ENCODE data around the gene ASPM.
A peak's percentile ranks its signal among the peaks of the same experiment; 100 is the strongest.

The ASPM gene, protein sequence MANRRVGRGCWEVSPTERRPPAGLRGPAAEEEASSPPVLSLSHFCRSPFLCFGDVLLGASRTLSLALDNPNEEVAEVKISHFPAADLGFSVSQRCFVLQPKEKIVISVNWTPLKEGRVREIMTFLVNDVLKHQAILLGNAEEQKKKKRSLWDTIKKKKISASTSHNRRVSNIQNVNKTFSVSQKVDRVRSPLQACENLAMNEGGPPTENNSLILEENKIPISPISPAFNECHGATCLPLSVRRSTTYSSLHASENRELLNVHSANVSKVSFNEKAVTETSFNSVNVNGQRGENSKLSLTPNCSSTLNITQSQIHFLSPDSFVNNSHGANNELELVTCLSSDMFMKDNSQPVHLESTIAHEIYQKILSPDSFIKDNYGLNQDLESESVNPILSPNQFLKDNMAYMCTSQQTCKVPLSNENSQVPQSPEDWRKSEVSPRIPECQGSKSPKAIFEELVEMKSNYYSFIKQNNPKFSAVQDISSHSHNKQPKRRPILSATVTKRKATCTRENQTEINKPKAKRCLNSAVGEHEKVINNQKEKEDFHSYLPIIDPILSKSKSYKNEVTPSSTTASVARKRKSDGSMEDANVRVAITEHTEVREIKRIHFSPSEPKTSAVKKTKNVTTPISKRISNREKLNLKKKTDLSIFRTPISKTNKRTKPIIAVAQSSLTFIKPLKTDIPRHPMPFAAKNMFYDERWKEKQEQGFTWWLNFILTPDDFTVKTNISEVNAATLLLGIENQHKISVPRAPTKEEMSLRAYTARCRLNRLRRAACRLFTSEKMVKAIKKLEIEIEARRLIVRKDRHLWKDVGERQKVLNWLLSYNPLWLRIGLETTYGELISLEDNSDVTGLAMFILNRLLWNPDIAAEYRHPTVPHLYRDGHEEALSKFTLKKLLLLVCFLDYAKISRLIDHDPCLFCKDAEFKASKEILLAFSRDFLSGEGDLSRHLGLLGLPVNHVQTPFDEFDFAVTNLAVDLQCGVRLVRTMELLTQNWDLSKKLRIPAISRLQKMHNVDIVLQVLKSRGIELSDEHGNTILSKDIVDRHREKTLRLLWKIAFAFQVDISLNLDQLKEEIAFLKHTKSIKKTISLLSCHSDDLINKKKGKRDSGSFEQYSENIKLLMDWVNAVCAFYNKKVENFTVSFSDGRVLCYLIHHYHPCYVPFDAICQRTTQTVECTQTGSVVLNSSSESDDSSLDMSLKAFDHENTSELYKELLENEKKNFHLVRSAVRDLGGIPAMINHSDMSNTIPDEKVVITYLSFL (N-terminal part only)

DNA sequence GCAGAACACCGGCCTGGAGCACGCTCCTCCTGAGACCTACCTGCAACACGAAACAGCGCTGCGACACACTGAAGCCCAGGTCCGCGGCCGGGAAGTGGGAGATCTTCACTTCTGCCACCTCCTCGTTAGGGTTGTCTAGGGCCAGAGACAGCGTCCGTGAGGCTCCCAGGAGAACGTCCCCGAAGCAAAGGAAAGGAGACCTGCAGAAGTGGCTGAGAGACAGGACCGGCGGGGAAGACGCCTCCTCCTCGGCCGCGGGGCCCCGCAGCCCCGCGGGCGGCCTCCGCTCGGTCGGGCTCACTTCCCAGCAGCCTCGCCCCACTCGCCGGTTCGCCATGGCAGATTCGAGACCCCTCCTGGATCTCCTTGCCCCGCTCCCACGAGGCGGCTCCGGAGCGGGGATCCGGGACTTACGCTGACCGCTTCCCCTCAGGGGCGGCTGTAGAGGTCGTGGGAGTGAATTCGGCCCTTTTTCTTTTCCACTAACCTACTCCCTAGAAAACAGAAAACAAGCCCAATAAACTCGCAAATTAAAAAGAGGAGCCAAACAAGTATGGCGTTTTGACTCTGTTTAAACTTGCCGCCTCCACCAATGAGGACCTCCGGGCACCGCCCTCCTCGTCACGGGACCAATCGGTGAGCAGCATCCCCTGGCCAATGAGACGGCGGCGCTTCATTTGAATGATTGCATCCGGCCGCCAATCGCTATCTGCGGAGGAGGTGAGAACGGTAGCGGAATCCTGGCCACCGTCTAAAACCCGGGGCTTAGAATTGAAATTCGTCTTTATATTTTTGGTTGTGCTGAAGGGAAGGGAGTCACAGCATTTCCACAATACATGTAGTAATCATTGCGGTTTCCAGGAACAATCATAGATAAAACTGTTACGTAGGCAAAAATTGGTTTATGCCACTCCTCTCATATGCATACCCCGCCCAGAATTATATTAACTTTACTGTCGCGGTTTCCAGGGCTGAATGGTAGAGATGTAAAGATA is at the start of gene ASPM:
Gene ASPM (minus strand): TSS at position 569 of the 995 bp plus-strand sequence. CDS start 232 bp downstream, at position 337.
- DNase-seq (ENCODE audit: low read depth in 3 of 3), result peak; percentile 77 to 90 (median 87)

DNA sequence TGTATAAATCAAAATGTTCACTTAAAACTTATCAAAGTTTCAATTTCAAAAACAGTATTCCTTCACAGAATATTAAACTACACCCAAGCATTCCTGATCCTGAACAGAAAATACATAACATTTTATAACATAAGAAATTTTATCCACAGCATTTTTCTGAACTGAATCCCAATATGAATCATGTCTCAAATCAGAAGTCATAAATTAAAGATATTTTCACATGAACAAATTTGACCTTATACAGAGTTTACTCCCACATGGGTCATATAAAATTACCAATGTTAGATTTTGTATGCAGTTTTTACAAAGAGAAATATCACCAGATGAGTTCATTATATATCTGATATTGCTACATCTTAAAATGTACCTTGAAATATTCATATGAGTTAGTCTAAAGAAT is 48.6 kb upstream of the ASPM start:
- DNase-seq (ENCODE audit: low read depth in 3 of 3), result no peak

DNA sequence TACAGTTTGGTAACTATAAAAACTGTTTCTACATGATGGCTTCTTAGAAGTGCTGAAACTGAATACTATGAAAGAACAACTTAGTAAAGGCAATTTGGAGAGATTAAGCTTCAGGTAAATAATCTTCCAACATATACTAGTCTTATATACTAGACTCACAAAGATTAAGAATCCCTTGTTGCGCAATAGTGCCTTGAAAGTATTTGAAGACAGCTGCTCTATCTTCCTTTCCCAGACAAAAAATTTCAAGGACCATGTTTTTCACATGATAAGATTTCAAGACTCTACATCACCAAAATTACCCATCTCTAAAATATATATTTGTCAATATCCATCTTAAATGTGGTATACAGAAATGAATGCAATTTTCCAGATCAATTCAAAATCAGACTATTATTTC is 37.7 kb upstream of the ASPM start:
- no peak for DNase-seq (ENCODE audit: low read depth in 3 of 3)

DNA sequence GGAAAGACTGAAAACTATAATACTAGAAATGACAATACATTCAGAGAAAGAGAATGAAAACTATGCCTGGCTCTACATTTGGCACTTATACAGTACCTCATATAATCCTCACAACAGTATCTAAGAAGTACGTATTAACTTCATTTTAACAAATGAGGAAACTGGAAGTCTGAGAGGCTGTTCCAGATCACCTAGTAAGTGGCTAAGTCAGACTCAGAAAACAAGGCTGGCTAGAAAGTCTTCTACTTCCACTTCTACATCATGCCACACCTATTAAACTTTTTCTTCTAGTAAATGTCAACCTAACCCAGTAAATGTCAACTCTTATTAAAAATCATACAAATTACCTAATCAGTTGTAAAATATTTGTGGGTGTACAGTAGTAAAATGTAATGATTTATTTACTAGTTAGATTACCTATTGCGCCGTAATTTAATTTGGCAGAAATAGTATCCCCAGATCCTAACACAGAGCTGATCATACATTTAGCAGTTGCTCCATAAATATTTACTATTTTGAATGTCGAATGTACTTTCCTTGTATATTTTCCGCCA is 36.8 kb upstream of the ASPM start:
- no peak for DNase-seq (ENCODE audit: low read depth in 3 of 3)

DNA sequence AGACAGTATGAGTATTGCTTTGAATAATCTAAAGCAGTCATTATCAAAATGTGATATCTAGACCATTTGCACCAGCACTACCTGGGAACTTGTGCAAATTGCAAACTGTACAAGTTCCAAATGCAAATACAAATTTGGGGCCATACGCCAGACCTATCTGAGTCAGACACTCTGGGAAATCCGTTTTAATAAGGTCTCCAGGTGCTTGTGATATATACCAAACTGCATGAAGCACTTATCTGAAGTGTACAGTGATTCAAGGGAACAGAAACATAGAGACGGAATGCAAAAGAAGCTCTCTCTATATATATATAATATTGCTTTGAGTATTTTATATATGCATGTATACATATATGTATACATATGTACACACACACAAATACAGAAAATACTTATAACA is 36.2 kb upstream of the ASPM start:
- no peak for DNase-seq (ENCODE audit: low read depth in 3 of 3)

DNA sequence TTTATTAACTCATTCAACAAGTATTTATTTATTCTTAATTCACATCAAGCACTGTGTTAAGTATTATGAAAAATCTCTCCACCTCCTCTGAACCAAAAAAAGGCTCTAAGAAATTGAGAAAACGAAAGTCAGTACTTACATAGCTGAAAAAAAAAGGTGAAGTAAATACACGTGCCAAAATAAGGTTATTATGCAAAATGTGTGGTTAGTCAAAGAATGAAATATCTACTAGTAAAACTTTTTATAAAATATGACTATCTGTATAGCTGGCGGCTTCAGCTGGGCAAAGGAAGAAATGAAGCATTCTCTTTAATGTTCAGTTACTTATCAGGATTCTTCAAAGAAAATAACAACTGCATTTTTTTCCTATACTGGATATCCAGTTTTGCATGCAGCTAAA is 35.5 kb upstream of the ASPM start:
- DNase-seq (ENCODE audit: low read depth in 3 of 3), result no peak

DNA sequence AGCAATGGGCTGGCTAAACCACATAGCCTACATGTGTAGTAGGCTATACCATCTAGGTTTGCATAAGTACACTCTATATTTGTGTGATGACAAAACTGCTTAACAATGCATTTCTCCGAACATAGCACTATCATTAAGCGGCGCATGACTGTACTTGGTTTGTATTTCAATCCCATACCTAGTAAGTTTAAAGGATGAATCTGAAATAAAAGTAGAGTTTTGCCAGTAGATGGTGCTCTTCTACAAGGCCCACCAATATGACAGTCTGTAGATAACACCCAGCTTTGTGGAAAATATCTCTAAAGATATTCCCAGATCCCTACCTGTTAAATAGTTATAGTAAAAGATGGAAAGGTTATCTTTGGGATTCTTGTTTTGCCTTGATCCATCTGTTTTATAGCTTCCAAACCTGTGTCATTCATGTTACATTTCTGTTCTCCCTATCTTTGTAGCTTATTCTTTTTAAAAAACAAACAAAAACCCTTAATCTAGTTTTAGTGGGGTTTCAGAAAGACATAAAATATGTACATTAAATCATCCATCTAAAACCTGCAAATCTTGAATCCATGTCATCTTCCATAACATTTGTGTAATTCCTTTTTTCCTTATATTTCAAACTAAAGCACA is 33.9 kb upstream of the ASPM start:
- DNase-seq (ENCODE audit: low read depth in 3 of 3), result no peak

DNA sequence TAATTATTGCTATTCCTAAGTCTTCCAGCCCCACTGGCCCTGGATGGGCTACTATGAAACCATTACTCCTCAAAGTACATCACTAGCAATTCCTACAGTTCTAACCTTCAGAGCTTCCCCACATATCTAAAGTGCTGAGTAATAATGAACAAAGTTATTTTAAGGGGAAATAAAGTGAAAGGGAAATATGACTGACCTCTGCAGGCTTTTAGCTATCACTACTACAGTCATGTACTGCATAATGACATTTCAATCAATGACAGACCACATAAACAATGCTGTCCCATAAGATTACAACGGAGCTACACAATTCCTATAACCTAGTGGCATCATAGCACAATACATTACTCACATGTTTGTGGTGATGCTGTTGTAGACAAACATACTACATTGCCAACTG is 32.5 kb upstream of the ASPM start:
- no peak for DNase-seq (ENCODE audit: low read depth in 3 of 3)

DNA sequence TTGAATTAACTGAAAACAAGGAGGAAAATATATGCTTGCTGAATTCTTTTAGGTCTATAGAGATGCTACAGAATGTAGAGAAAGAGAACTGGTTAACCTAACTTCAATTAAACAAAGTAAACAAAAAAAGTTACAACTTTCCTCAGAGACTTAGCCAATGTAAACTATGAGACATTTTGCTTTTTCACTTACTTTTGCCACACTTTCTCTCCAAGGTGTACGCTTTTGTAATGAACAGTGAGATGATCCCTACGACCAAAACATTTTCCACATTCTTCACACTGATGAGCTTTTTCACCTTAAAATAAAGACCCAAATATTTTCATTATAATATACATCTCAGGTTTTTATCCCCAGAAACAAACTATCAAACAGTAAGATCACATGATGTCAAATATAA is 28.3 kb upstream of the ASPM start:
- no peak for DNase-seq (ENCODE audit: low read depth in 3 of 3)

DNA sequence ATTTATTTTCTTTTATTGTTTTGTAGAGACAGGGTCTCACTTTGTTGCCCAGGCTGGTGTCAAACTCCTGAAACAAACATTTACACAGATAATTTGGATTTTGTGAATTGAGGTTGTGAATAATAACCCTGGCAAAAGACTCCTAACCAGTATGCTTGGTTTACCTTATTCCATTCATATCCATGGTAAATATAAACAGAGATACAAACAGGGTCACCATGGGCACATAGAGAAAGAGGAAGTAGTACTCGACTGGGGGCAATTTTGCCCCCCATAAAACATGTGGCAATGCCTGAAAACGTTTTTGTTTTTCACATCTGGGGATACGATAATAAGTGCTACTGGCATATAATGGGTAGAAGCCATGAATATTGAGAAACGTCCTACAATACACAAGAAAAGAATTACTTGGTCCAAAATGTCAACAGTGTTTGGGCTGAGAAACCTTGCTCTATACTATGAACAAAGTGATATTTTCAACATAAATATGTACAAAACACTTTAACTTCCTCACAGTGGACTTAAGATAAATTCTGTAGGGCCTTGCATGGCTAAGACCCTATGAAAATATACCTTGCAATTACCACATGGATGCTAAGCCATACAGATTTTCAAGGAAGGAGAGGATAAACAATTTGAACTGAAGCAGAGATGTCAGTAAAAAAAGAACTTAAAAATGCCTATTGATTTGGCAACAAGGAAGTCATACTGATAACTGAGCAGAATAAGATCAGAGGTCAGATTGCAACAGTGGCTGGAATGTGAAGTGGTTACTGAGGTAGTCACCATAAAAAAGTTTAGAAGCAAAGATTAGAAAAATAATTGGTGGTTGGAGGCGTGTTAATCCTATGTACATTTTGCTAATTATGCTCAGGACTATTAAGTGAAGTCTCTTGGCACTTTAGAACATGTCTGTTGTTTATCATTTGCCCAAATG is 27.4 kb upstream of the ASPM start:
- DNase-seq (ENCODE audit: low read depth in 3 of 3), result no peak

DNA sequence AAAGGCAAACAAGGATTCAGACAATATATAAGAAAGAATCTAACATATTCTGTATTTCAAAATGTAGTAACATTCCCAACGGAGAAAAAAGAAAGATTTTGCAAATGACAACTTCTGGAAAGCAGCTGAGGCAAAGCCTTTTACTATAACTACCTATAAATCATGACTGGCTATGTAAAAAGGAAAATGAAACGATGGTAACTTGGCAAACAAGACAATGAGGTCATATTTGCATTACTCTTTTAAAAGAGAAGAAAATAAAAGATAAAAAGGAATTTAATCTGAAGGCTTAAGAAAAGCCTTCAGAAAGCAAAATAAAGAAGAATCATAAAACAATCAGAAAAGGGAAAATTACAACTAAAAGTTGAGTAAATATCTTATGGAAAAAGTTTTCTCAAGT is 25.1 kb upstream of the ASPM start:
- no peak for DNase-seq (ENCODE audit: low read depth in 3 of 3)

DNA sequence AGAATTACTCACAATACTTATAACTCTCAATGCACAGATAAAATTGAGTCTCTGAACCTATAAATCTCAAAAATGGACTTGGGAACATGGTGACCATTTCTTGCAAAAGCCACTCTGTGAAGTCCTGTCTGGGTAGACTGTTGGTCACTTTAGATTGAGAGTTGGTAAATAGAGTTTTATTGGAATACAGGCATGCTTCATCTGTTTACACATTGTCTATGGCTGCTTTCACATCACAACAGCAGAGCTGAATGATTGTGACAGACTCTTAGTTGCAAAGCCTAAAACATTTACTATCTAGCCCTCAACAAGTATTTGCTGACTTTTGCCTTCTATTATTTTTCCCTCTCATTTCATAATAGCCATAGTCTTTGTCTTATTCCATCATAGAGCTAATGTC is 24.1 kb upstream of the ASPM start:
- no peak for DNase-seq (ENCODE audit: low read depth in 3 of 3)

DNA sequence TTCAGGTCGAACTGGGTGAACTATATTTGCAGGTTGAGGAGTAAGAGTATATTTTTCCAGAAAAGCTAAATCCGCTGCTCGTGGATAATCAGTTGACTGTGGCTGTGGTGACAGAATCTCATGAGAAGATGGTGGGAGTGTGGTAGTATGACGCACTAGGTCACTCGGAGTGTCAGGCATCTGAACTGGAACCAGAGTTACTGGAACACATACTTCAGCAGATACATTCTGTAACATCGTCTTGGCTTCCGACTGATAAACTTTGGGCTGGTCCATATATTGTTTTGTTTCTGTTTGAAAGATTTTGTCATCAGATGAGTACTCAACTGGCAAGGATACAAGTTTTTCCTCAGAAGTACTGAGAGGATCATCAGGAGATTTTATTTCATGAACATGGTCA is 13.0 kb upstream of the ASPM start:
- no peak for DNase-seq (ENCODE audit: low read depth in 3 of 3)

DNA sequence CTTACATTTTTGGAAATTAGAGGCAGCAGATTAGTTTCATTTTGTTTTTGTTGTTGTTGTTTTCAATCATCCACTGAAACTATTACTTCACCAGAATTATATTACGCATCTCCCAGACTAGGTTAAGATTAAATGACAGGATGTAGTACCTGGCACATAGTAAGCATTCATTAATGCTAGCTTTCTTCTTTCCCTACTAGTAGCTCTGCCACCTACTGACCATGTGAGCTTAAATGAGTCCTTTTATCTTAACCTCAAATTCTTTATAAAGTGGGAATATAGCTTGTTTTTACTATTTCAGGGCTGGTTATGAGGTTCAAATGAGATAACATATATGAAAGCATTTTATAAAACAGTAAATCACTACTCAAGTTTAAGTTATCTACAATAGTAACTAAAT is 10.2 kb upstream of the ASPM start:
- no peak for DNase-seq (ENCODE audit: low read depth in 3 of 3)

DNA sequence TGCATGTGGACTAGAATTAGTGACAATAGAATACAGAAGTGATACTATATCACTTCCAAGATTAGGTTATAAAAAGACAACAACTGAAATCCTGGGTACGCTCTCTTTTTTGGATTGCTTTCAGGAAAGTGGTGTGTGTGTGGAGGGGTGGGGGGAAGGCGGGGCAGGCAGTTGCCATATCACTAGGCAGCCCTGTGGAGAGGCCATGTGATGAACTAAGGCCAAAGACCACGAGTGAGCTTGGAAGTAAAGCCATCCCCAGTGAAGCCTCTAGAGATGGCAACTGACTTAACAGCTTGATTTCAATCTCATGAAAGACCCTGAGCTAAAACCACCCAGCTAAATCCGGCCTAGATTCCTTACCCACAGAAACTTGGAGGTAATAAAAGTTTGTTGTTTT is 6.2 kb upstream of the ASPM start:
- no peak for DNase-seq (ENCODE audit: low read depth in 3 of 3)

DNA sequence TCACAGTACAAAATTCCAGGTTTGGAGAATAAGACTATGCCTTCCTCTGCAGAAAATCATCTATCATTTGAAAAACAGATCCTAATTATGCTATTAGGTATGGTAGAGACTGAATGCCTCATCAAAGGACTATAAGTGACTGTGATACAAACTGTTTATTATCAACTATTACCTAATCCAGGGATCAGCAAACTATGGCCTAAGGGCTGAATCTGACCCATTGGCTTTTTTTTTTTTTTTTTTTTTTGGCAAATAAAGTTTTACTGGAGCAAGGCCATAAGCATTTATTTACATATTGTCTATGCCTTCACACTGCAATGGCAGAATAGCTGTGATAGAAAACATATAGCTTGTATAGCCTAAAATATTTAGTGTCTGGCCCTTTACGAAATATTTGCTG is 4.7 kb upstream of the ASPM start:
- DNase-seq (ENCODE audit: low read depth in 3 of 3), result no peak

DNA sequence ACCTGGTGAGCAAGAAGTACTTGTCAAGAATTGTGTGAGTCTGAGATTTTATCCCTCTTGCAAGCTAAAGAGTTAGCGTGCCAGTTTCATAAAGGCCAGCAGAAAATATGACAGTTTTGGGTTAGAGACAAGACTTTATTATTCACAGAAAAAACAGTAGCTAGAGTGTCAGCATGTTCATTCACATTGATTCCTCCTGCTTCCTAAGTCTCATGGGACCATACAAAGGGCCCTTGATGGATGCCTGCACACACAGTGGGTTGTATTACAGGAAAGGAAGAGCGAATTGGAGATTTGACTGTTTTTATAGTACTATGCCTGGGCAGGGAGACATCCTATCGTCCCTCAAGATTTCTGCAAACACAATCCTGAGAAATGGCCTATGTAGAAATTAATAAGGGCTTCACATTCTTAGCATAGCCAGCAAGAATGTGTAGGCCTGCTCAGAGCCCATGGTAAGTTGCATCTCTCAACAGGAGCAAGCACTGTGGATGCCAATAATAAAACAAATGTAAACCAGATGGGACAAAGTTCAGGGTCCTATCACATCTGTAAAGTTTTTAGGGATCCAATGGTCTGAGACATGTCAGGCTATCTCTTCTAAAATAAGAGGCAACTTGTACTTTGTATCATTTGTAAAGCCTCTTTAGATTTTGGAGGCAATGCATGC is 4.0 kb upstream of the ASPM start:
- DNase-seq (ENCODE audit: low read depth in 3 of 3), result no peak

DNA sequence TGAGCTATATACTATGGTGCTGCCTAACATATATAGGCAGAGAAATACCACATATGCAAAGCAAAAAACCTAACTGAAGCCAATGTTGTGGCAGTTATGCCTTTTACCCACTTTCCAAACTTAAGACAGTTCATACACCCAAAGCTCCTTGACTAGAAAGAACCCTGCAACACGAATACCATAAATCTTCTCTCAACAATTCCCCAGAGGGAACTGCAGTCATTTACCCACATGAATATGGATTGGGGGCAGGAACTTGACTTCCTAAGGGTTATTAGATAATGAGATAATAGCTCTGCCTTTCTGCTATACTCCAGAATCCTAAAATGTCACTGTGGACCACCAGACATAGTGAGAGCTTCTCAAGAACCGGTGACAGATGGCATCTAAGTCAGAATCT is 2.9 kb upstream of the ASPM start:
- no peak for DNase-seq (ENCODE audit: low read depth in 3 of 3)

Measured in stimulated activated CD4-positive, alpha-beta T cell treated with anti-CD3 and anti-CD28 coated beads, TNF-alpha, amount 100 ng/mL, for 4 hours (primary cell).